T-cell (primary cell): ENCODE data around the gene NEK10. TPM values are rescaled to one million over a fixed set of nuclear protein-coding genes. Genes with fewer than 3 reads are reported as not detected.
"Not testable (repeated sequence)": the region's sequence is repeated elsewhere in the genome, so short reads cannot be mapped to it uniquely, and the experiment has no call there.

ENCODE experiments used
- ATAC-seq, 4 experiments: fragments of 200-7000 bp in 3 of 4; fragments of 150-1000 bp in 1 of 4; cut with Tn5 transposase; replicated peaks in 1 of 4; 1 replicate in 3 of 4; 2 replicates in 1 of 4; pipeline ENCODE4 v1.10.0; 2021; ENCODE audit warnings: moderate library complexity in 3 of 4, mild to moderate bottlenecking in 2 of 4, moderate number of reproducible peaks in 1 of 4
- CTCF ChIA-PET, 2 donors: fragments of 300-600 bp; sonication (Branson Sonifier 250); formaldehyde crosslinking; loops; one replicate each; lab custom pipeline; 2022; ENCODE audit warnings: antibody characterized with exemption in 2 of 2; lab: Charles Lee
- POLR2A ChIA-PET, 2 donors: fragments of 300-600 bp; sonication (Branson Sonifier 250); formaldehyde crosslinking; loops; one replicate each; lab custom pipeline; 2022; ENCODE audit warnings: antibody characterized with exemption in 2 of 2; lab: Charles Lee
- DNase-seq, 35 experiments: peaks; one replicate each; pipeline versions ENCODE4 v3.0.0 to v3.0.0-alpha.2; 2013 to 2023
- H3K27ac ChIP-seq: one replicate; pipeline ENCODE4 v1.5.1; 2013; ENCODE audit warnings: low read length
- H3K27me3 ChIP-seq, 2 experiments: replicated peaks in 1 of 2; 1 replicate in 1 of 2; 2 replicates in 1 of 2; pipeline versions ENCODE4 v1.6.1 to v1.7.0; 2013; ENCODE audit warnings: low read length in 1 of 2, mixed read lengths in 1 of 2; ENCODE audit not compliant: control insufficient read depth in 2 of 2, insufficient read depth in 2 of 2; ENCODE audit errors: extremely low read depth in 1 of 2
- H3K36me3 ChIP-seq, 2 donors: 1 replicate in 1 of 2; 2 replicates in 1 of 2; pipeline versions ENCODE4 v1.6.1 to v1.7.0; 2013; ENCODE audit warnings: low read length in 1 of 2; ENCODE audit not compliant: control insufficient read depth in 2 of 2, insufficient read depth in 1 of 2; ENCODE audit errors: extremely low read depth in 1 of 2
- H3K4me1 ChIP-seq, 2 experiments: 1 replicate in 1 of 2; 2 replicates in 1 of 2; pipeline versions ENCODE4 v1.6.1 to v1.7.0; 2013; ENCODE audit warnings: low read length in 2 of 2, mixed read lengths in 1 of 2; ENCODE audit not compliant: insufficient read depth in 2 of 2, control insufficient read depth in 1 of 2; ENCODE audit errors: extremely low read depth in 1 of 2
- H3K4me3 ChIP-seq, 2 donors: 1 replicate in 1 of 2; 2 replicates in 1 of 2; pipeline versions ENCODE4 v1.5.1 to v1.7.0; 2013; ENCODE audit warnings: mild to moderate bottlenecking in 2 of 2, low read length in 1 of 2, moderate library complexity in 1 of 2; ENCODE audit not compliant: control insufficient read depth in 1 of 2; ENCODE audit errors: extremely low read depth in 1 of 2
- H3K9me3 ChIP-seq: 2 replicates; pipeline ENCODE4 v1.7.0; 2013
- H3K27ac Mint-ChIP-seq, 2 donors: one replicate each; pipeline ENCODE4 v1.8.0; 2020 to 2021; ENCODE audit warnings: mild to moderate bottlenecking in 2 of 2, mixed read lengths in 2 of 2
- H3K27me3 Mint-ChIP-seq, 2 donors: one replicate each; pipeline ENCODE4 v1.8.0; 2021 to 2022; ENCODE audit warnings: mixed read lengths in 2 of 2
- H3K36me3 Mint-ChIP-seq: one replicate; pipeline ENCODE4 v1.8.0; 2021; ENCODE audit warnings: mixed read lengths
- H3K4me1 Mint-ChIP-seq, 3 donors: one replicate each; pipeline ENCODE4 v1.8.0; 2020 to 2022; ENCODE audit warnings: mixed read lengths in 3 of 3, mild to moderate bottlenecking in 1 of 3
- H3K4me3 Mint-ChIP-seq, 3 donors: one replicate each; pipeline ENCODE4 v1.8.0; 2020 to 2022; ENCODE audit warnings: mild to moderate bottlenecking in 3 of 3, mixed read lengths in 3 of 3, moderate library complexity in 3 of 3
- H3K9me3 Mint-ChIP-seq, 3 donors: one replicate each; pipeline ENCODE4 v1.8.0; 2020 to 2022; ENCODE audit warnings: mixed read lengths in 3 of 3
- WGBS: methylation state at CpG from one replicate; pipeline ENCODE4 v1.1.5; 2013; ENCODE audit warnings: missing lambda C conversion rate; ENCODE audit not compliant: insufficient coverage; 5-methylcytosine and 5-hydroxymethylcytosine counted together
- total RNA-seq, 35 experiments: library from RNA in 6 of 35; stranded (reverse) in 6 of 35; fragments of 120-200 nt in 1 of 35; gene quantifications; one replicate each; pipeline versions ENCODE4 v1.2.1 to v1.2.4 and lab custom pipeline; 2013 to 2026

The NEK10 gene
- total RNA-seq, 5 donors from 2014 or later (not counting 1 experiment from before 2014, with no cell fraction given): 0.73 to 2.2 (median 1.2) TPM

DNA sequence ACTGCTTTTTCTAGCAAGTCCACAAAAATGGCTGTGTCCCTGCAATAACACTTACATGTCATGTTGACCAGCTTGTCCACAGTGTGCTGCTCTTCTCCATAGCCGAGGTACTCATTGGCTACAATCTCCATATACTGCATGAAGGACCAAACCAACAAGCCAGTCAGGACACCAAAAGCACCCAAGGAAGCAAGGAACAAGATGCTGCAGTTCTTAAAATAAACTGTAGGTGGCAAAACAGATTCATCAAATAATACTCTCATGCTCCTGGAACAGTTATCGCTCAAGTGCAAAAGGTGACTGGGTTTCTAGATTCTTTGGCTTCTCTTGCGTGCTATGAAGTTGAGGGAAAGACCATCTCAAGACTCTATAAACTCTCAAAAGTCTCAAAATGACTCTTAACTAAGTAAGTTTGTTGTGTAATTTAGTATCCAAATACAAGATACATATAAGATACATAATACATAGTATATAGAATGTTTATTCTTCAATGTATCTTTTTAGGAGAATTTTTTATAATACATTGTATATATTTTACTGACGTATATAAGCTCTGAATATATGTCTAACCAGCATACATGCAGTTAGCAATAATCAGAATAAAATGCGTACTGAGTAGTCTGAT lies 57.0 kb downstream of the NEK10 start:
- Mint-ChIP-seq H3K4me3 (no peak overlapping the region), H3K9me3 (no peaks in the 10 kb centered on the region), H3K27ac (no peak overlapping the region), H3K27me3 (no peaks in the 10 kb centered on the region), H3K4me1 (no peaks in the 10 kb centered on the region), H3K36me3 (no peaks in the 10 kb centered on the region)
- Histone ChIP-seq H3K4me1 (no peaks in the 10 kb centered on the region), H3K4me3 (no peak overlapping the region), H3K9me3 (no peaks in the 10 kb centered on the region), H3K36me3 (no peaks in the 10 kb centered on the region), H3K27ac (no peak overlapping the region), H3K27me3 (no peaks in the 10 kb centered on the region)
- peak in 3 of 4 experiments; percentile 46 to 61 (median 57) for ATAC-seq
- DNase-seq: peak in 4 of 35 experiments; percentile 1 to 71 (median 14)
- WGBS: 20% methylated on average over 1 of the region's 5 CpGs
- CTCF ChIA-PET: interaction anchor here (0.5 to 1.6 kb wide), 7 partner anchors 9 to 1332 kb away, joined by 3 to 9 read pairs (median 3); no protein-coding TSS in a partner anchor
- POLR2A ChIA-PET: no interaction called here

DNA sequence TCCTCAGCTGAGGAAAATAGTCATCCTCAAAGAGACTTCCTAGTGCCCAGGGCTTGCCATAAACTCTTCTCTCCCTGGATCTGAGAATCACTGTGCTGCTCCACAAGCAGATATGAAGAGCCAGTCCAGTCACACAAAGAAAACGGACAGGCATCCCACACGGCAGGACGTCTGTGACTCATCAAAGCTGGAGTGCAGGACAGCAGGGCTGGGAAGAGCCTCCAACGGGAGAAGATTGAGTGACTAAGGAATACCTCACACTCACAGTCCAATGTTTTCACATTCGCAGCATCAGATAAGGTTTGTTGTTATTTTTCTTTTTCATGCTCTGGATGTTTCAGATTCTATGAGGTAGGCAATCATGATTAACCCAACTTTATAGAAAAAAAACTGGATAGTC lies 57.8 kb downstream of the NEK10 start:
- 50% methylated on average over 1 of the region's 5 CpGs for WGBS
- no peak overlapping the region for H3K4me3 ChIP-seq
- no peak overlapping the region for H3K27ac ChIP-seq
- H3K36me3 Mint-ChIP-seq: no peaks in the 10 kb centered on the region
- no peaks in the 10 kb centered on the region for H3K9me3 ChIP-seq
- no peak for DNase-seq
- H3K27me3 Mint-ChIP-seq: no peaks in the 10 kb centered on the region
- no peak overlapping the region for H3K4me3 Mint-ChIP-seq
- CTCF ChIA-PET: interaction anchor here (0.6 to 1.1 kb wide), 4 partner anchors 9 to 160 kb away, joined by 3 to 4 read pairs (median 3); no protein-coding TSS in a partner anchor
- no peak for ATAC-seq
- no peaks in the 10 kb centered on the region for H3K4me1 ChIP-seq
- no peaks in the 10 kb centered on the region for H3K27me3 ChIP-seq
- no peak overlapping the region for H3K27ac Mint-ChIP-seq
- no peaks in the 10 kb centered on the region for H3K9me3 Mint-ChIP-seq
- POLR2A ChIA-PET: no interaction called here
- H3K4me1 Mint-ChIP-seq: no peaks in the 10 kb centered on the region
- H3K36me3 ChIP-seq: no peaks in the 10 kb centered on the region

DNA sequence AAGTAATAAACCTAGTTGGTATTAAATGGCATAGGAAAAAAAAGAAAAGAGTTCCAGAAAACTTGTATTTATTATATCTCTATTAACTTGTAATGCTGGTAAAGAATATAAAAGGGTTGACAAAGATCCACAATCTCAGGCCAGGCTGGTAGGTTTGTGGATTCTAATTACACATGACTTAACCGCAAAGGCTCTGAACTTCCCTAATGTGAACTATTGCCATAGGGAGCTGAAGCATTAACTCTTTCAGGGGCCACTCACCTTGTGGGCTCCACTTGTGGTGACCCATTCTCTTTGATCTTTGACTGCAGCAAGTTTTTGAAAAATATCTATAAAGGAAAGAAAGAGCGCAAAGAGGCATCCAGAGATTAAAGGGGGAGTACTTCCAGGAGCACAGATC lies 58.5 kb downstream of the NEK10 start:
- CTCF ChIA-PET: interaction anchor here (0.6 to 2.3 kb wide), 5 partner anchors 88 to 1018 kb away, joined by 3 to 12 read pairs (median 4); no protein-coding TSS in a partner anchor
- H3K36me3 ChIP-seq: no peaks in the 10 kb centered on the region
- H3K9me3 ChIP-seq: no peaks in the 10 kb centered on the region
- no peaks in the 10 kb centered on the region for H3K4me1 ChIP-seq
- POLR2A ChIA-PET: interaction anchor here in 1 of 2 donors (0.6 kb wide), 1 partner anchor 345 kb away, joined by 3 read pairs; no protein-coding TSS in a partner anchor
- no peaks in the 10 kb centered on the region for H3K36me3 Mint-ChIP-seq
- no peak for DNase-seq
- no peak overlapping the region for H3K4me3 Mint-ChIP-seq
- no peaks in the 10 kb centered on the region for H3K27me3 ChIP-seq
- H3K9me3 Mint-ChIP-seq: no peaks in the 10 kb centered on the region
- H3K27me3 Mint-ChIP-seq: peaks cover 0 to 3% of the 10 kb centered on the region in 2 donors
- H3K4me3 ChIP-seq: no peak overlapping the region
- no peak overlapping the region for H3K27ac Mint-ChIP-seq
- H3K4me1 Mint-ChIP-seq: no peaks in the 10 kb centered on the region
- no peak overlapping the region for H3K27ac ChIP-seq
- WGBS: 71% methylated on average over 1 of the region's 2 CpGs
- ATAC-seq: no peak

DNA sequence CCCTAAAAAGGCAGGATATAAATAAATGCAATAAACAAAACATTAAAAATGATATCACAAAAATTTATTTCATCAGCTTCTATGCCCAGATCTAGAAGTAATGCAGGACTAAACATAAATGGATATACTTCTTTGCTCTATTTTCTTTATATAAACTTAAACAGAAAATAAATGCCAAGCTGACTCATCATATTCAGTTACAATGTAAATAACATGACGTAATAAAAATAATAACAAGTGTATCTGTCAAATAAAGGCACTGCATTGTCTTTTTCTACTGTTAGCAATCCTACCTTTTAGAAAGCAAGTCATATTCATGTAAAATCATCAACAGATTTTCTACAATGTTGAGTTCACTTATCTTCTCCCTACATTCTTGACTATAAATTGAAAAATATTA lies 61.6 kb downstream of the NEK10 start:
- POLR2A ChIA-PET: no interaction called here
- no peak overlapping the region for H3K27ac Mint-ChIP-seq

DNA sequence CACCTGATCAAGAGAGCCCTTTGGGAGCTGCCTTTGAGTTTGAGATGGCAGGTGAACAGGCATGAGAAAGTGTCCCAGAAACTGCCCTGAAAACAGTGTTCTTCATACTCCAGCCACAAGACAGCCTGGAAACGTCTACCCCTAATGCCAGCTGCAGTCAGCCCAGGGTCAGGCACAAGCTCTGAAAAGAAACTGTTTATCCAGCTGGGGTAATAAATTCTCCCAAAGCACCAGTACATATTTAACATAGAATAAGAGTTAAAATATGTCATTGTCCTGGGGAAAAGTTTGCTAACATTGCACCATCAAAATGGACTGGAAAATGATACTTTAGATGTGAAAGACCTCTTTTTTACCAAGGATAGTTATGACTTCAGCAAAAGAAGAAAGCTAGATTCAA lies 66.3 kb downstream of the NEK10 start:
- Histone ChIP-seq H3K27ac (no peak overlapping the region), H3K27me3 (peaks cover 0 to 2% of the 10 kb centered on the region in 2 experiments), H3K4me1 (no peaks in the 10 kb centered on the region), H3K9me3 (no peaks in the 10 kb centered on the region), H3K36me3 (no peaks in the 10 kb centered on the region), H3K4me3 (no peak overlapping the region)
- Mint-ChIP-seq H3K4me1 (no peaks in the 10 kb centered on the region), H3K9me3 (peaks cover 0 to 11% (median 6%) of the 10 kb centered on the region in 3 donors), H3K27ac (no peak overlapping the region), H3K36me3 (peaks cover 23% of the 10 kb centered on the region), H3K27me3 (peaks cover 2 to 4% of the 10 kb centered on the region in 2 donors), H3K4me3 (no peak overlapping the region)
- 67% methylated on average over 1 of the region's 1 CpG for WGBS
- no peak for ATAC-seq
- CTCF ChIA-PET: interaction anchor here in 1 of 2 donors (0.5 kb wide), 1 partner anchor 378 kb away, joined by 4 read pairs; no protein-coding TSS in a partner anchor
- POLR2A ChIA-PET: no interaction called here
- DNase-seq: no peak

More for the DNA sequence above, 61.6 kb downstream of the NEK10 start:
- Histone ChIP-seq H3K27ac (no peak overlapping the region), H3K9me3 (no peaks in the 10 kb centered on the region), H3K4me1 (no peaks in the 10 kb centered on the region), H3K4me3 (no peak overlapping the region), H3K27me3 (no peaks in the 10 kb centered on the region), H3K36me3 (no peaks in the 10 kb centered on the region)
- CTCF ChIA-PET: interaction anchor here in 1 of 2 donors (0.7 kb wide), 1 partner anchor 164 kb away, joined by 3 read pairs; no protein-coding TSS in a partner anchor
- Mint-ChIP-seq H3K36me3 (peaks cover 1% of the 10 kb centered on the region), H3K4me3 (no peak overlapping the region), H3K27me3 (peaks cover 0 to 4% of the 10 kb centered on the region in 2 donors), H3K9me3 (no peaks in the 10 kb centered on the region), H3K4me1 (no peaks in the 10 kb centered on the region)
- no CpG with 5 or more reads among the region's 1 CpG for WGBS
- DNase-seq: no peak
- no peak for ATAC-seq

DNA sequence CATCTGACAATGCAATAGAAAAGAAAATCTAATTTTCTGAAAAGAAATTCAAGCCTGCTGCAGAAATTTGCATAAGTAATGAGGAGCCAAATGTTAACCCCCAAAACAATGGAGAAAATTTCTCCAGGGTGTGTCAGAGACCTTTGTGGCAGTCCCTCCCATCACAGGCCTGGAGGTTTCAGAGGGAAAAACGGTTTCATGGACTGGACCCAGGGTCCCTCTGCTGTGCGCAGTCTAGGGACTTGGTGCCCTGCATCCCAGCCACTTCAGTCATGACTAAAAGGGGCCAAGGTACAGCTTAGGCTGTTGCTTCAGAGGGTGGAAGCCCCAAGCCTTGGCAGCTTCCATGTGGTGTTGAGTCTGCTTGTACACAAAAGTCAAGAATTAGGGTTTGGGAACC lies 70.2 kb downstream of the NEK10 start:
- H3K27me3 ChIP-seq, H3K27me3 Mint-ChIP-seq, H3K4me3 Mint-ChIP-seq, H3K9me3 ChIP-seq, DNase-seq, POLR2A ChIA-PET, H3K4me1 Mint-ChIP-seq, H3K27ac Mint-ChIP-seq, H3K27ac ChIP-seq, ATAC-seq, H3K4me3 ChIP-seq, H3K36me3 ChIP-seq, H3K4me1 ChIP-seq, CTCF ChIA-PET: not testable (repeated sequence)
- Mint-ChIP-seq H3K36me3 (peaks cover 23% of the 10 kb centered on the region), H3K9me3 (peaks cover 0 to 11% (median 6%) of the 10 kb centered on the region in 3 donors)
- WGBS: 77% methylated on average over 2 of the region's 2 CpGs
